HCT116 (cell line): ENCODE results near the gene CCM2L.

Experiments
- CEBPB ChIP-seq: IDR thresholded peaks from 2 replicates; pipeline ENCODE4 v1.6.1; 2012; ENCODE audit warnings: low read depth
- EZH2 ChIP-seq: fragments of 200-600 bp; sonication (generic); IDR thresholded peaks from 2 replicates; pipeline ENCODE4 v1.6.1; 2017; ENCODE audit warnings: antibody characterized with exemption, mixed run types
- EZH2phosphoT487 ChIP-seq: fragments of 200-600 bp; IDR thresholded peaks from 2 replicates; pipeline ENCODE4 v1.6.1; 2018; ENCODE audit warnings: antibody characterized with exemption, borderline replicate concordance
- JUND ChIP-seq: IDR thresholded peaks from 2 replicates; pipeline ENCODE4 v1.6.1; 2012
- POLR2A ChIP-seq: IDR thresholded peaks from 2 replicates; pipeline ENCODE4 v1.7.0; 2011; ENCODE audit warnings: borderline replicate concordance; ENCODE audit not compliant: insufficient read depth, insufficient read length; ENCODE audit errors: extremely low read depth
- POLR2AphosphoS5 ChIP-seq: IDR thresholded peaks from 2 replicates; pipeline ENCODE4 v1.6.1; 2011; ENCODE audit warnings: mild to moderate bottlenecking, low read depth, low read length, moderate library complexity
- RAD21 ChIP-seq: IDR thresholded peaks from 2 replicates; pipeline ENCODE4 v1.6.1; 2012; ENCODE audit warnings: low read depth, mild to moderate bottlenecking
- SIN3A ChIP-seq: IDR thresholded peaks from 2 replicates; pipeline ENCODE4 v1.6.1; 2012; ENCODE audit warnings: low read depth
- SRF ChIP-seq: IDR thresholded peaks from 2 replicates; pipeline ENCODE4 v1.6.1; 2012; ENCODE audit warnings: low read depth
- YY1 ChIP-seq: IDR thresholded peaks from 2 replicates; pipeline ENCODE4 v1.6.1; 2011; ENCODE audit warnings: low read length, low read depth, moderate library complexity, mild to moderate bottlenecking; ENCODE audit not compliant: insufficient replicate concordance; ENCODE audit errors: extremely low read depth
- TF ChIP-seq, protein P1 (sequence below), 3 experiments: fragments of 200-600 bp in 1 of 3; sonication (generic) in 1 of 3; IDR thresholded peaks in 2 of 3; conservative IDR thresholded peaks in 1 of 3; 2 replicates each; pipeline ENCODE4 v1.5.1; 2012 to 2017; ENCODE audit warnings: low read depth in 2 of 3, low read length in 2 of 3, antibody characterized with exemption in 1 of 3, borderline replicate concordance in 1 of 3, control low read depth in 1 of 3, mild to moderate bottlenecking in 1 of 3, mixed read lengths in 1 of 3, mixed run types in 1 of 3, moderate library complexity in 1 of 3; ENCODE audit not compliant: insufficient read depth in 1 of 3
- TF ChIP-seq, protein P2 (sequence below): IDR thresholded peaks from 2 replicates; pipeline ENCODE4 v1.6.1; 2012; ENCODE audit warnings: low read depth
- TF ChIP-seq, protein P3 (sequence below): IDR thresholded peaks from 2 replicates; pipeline ENCODE4 v1.6.1; 2012

- TF ChIP-seq EZH2phosphoT487 (no peak), CEBPB (no peak), SRF (no peak), JUND (no peak), YY1 (no peak), POLR2A (no peak), SIN3A (no peak), EZH2 (no peak), RAD21 (no peak), POLR2AphosphoS5 (no peak)
- TF ChIP-seq, protein P1, sequence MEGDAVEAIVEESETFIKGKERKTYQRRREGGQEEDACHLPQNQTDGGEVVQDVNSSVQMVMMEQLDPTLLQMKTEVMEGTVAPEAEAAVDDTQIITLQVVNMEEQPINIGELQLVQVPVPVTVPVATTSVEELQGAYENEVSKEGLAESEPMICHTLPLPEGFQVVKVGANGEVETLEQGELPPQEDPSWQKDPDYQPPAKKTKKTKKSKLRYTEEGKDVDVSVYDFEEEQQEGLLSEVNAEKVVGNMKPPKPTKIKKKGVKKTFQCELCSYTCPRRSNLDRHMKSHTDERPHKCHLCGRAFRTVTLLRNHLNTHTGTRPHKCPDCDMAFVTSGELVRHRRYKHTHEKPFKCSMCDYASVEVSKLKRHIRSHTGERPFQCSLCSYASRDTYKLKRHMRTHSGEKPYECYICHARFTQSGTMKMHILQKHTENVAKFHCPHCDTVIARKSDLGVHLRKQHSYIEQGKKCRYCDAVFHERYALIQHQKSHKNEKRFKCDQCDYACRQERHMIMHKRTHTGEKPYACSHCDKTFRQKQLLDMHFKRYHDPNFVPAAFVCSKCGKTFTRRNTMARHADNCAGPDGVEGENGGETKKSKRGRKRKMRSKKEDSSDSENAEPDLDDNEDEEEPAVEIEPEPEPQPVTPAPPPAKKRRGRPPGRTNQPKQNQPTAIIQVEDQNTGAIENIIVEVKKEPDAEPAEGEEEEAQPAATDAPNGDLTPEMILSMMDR (IDR thresholded peaks at IDR 0.05 in 2 of 3, conservative IDR thresholded peaks at IDR 0.05 in 1 of 3; ENCODE audit: borderline replicate concordance in 1 of 3, insufficient read depth in 1 of 3, low read depth in 2 of 3, low read length in 2 of 3): no peak
- TF ChIP-seq, protein P2, sequence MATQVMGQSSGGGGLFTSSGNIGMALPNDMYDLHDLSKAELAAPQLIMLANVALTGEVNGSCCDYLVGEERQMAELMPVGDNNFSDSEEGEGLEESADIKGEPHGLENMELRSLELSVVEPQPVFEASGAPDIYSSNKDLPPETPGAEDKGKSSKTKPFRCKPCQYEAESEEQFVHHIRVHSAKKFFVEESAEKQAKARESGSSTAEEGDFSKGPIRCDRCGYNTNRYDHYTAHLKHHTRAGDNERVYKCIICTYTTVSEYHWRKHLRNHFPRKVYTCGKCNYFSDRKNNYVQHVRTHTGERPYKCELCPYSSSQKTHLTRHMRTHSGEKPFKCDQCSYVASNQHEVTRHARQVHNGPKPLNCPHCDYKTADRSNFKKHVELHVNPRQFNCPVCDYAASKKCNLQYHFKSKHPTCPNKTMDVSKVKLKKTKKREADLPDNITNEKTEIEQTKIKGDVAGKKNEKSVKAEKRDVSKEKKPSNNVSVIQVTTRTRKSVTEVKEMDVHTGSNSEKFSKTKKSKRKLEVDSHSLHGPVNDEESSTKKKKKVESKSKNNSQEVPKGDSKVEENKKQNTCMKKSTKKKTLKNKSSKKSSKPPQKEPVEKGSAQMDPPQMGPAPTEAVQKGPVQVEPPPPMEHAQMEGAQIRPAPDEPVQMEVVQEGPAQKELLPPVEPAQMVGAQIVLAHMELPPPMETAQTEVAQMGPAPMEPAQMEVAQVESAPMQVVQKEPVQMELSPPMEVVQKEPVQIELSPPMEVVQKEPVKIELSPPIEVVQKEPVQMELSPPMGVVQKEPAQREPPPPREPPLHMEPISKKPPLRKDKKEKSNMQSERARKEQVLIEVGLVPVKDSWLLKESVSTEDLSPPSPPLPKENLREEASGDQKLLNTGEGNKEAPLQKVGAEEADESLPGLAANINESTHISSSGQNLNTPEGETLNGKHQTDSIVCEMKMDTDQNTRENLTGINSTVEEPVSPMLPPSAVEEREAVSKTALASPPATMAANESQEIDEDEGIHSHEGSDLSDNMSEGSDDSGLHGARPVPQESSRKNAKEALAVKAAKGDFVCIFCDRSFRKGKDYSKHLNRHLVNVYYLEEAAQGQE: no peak
- TF ChIP-seq, protein P3, sequence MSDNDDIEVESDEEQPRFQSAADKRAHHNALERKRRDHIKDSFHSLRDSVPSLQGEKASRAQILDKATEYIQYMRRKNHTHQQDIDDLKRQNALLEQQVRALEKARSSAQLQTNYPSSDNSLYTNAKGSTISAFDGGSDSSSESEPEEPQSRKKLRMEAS: no peak
These were observed 2.0 kb downstream of the CCM2L start for GRCh38 chr20:32012159-32012688.
